Neural cell (in vitro differentiated cells): ENCODE data around the gene SUGCT. TPM values are rescaled to one million over a fixed set of nuclear protein-coding genes. Genes with fewer than 3 reads are reported as not detected.

Experiments
- H2AFZ ChIP-seq: fragments of 200-600, 300-800 bp; sonication (generic), shearing (Covaris generic); 2 replicates; pipeline ENCODE4 v1.6.0; 2014; ENCODE audit warnings: low read depth, mild to moderate bottlenecking, antibody characterized with exemption, low read length, moderate library complexity
- H3F3A ChIP-seq: fragments of 200-600 bp; shearing (Covaris generic); 2 replicates; pipeline ENCODE4 v1.6.1; 2016; ENCODE audit warnings: mild to moderate bottlenecking, moderate library complexity, mixed read lengths, antibody characterized with exemption, low read length; ENCODE audit not compliant: insufficient read depth, poor library complexity, severe bottlenecking
- H3K27ac ChIP-seq: fragments of 200-600, 300-800 bp; sonication (generic), shearing (Covaris generic); 2 replicates; pipeline ENCODE4 v1.5.1; 2014; ENCODE audit warnings: mild to moderate bottlenecking, low read length, moderate library complexity
- H3K27me3 ChIP-seq: fragments of 300-800, 200-600 bp; sonication (generic), shearing (Covaris generic); 2 replicates; pipeline ENCODE4 v1.6.0; 2014; ENCODE audit warnings: mild to moderate bottlenecking, low read depth, low read length, moderate library complexity; ENCODE audit not compliant: insufficient read depth
- H3K36me3 ChIP-seq: fragments of 300-800, 200-600 bp; sonication (generic), shearing (Covaris generic); 2 replicates; pipeline ENCODE4 v1.5.1; 2014; ENCODE audit warnings: mild to moderate bottlenecking, antibody characterized with exemption, low read length, moderate library complexity; ENCODE audit not compliant: insufficient read depth
- H3K4me2 ChIP-seq: fragments of 300-800, 200-600 bp; sonication (generic), shearing (Covaris generic); 2 replicates; pipeline ENCODE4 v1.6.0; 2014; ENCODE audit warnings: mild to moderate bottlenecking, low read length
- H3K4me3 ChIP-seq: fragments of 300-800, 200-600 bp; sonication (generic), shearing (Covaris generic); 2 replicates; pipeline ENCODE4 v1.5.1; 2014; ENCODE audit warnings: mild to moderate bottlenecking, low read length, moderate library complexity
- H3K79me2 ChIP-seq: fragments of 200-600 bp; shearing (Covaris generic); replicated peaks from 2 replicates; pipeline ENCODE4 v1.6.0; 2014; ENCODE audit warnings: mild to moderate bottlenecking, low read length, moderate library complexity; ENCODE audit not compliant: insufficient read depth
- H3K9ac ChIP-seq: fragments of 300-800, 200-600 bp; sonication (generic), shearing (Covaris generic); 2 replicates; pipeline ENCODE4 v1.6.1; 2016; ENCODE audit warnings: mild to moderate bottlenecking, low read length, mixed read lengths
- H3K9me2 ChIP-seq: fragments of 200-600 bp; shearing (Covaris generic); 2 replicates; pipeline ENCODE4 v1.6.1; 2016; ENCODE audit warnings: mild to moderate bottlenecking, low read length, mixed read lengths; ENCODE audit not compliant: insufficient read depth
- H3K9me3 ChIP-seq: fragments of 200-600, 300-800 bp; sonication (generic), shearing (Covaris generic); 2 replicates; pipeline ENCODE4 v1.6.1; 2016; ENCODE audit warnings: mild to moderate bottlenecking, mixed run types, low read length, moderate library complexity, mixed read lengths
- H4K20me1 ChIP-seq: fragments of 200-600 bp; shearing (Covaris generic); 2 replicates; pipeline ENCODE4 v1.6.1; 2016; ENCODE audit warnings: mild to moderate bottlenecking, mixed run types; ENCODE audit not compliant: insufficient read depth
- CTCF ChIP-seq: fragments of 450-650 bp; IDR thresholded peaks from 2 replicates; pipeline ENCODE4 v1.5.1; 2014; ENCODE audit warnings: antibody characterized with exemption, mild to moderate bottlenecking, moderate library complexity; ENCODE audit not compliant: poor library complexity, severe bottlenecking
- EP300 ChIP-seq: fragments of 450-650 bp; conservative IDR thresholded peaks from 2 replicates; pipeline ENCODE4 v1.6.1; 2014; ENCODE audit warnings: antibody characterized with exemption, mild to moderate bottlenecking, moderate library complexity; ENCODE audit not compliant: poor library complexity, severe bottlenecking
- EZH2 ChIP-seq: fragments of 200-600, 300-800 bp; shearing (Covaris generic), sonication (generic); IDR thresholded peaks from 2 replicates; pipeline ENCODE4 v1.6.1; 2014; ENCODE audit warnings: antibody characterized with exemption, low read length, borderline replicate concordance, mild to moderate bottlenecking; ENCODE audit not compliant: insufficient read depth, poor library complexity, severe bottlenecking
- MXI1 ChIP-seq: fragments of 450-650 bp; conservative IDR thresholded peaks from 2 replicates; pipeline ENCODE4 v1.6.1; 2014; ENCODE audit warnings: antibody characterized with exemption, mild to moderate bottlenecking; ENCODE audit not compliant: poor library complexity, severe bottlenecking
- POLR2AphosphoS5 ChIP-seq: IDR thresholded peaks from 2 replicates; pipeline ENCODE4 v1.6.1; 2012
- RAD21 ChIP-seq: fragments of 450-650 bp; conservative IDR thresholded peaks from 2 replicates; pipeline ENCODE4 v1.6.1; 2014; ENCODE audit warnings: antibody characterized with exemption, mild to moderate bottlenecking, moderate library complexity
- REST ChIP-seq: IDR thresholded peaks from 2 replicates; pipeline ENCODE4 v1.6.1; 2012; ENCODE audit warnings: borderline replicate concordance
- SMC3 ChIP-seq: fragments of 450-650 bp; conservative IDR thresholded peaks from 2 replicates; pipeline ENCODE4 v1.6.1; 2014; ENCODE audit warnings: antibody characterized with exemption, mild to moderate bottlenecking, moderate library complexity; ENCODE audit not compliant: poor library complexity
- TAF1 ChIP-seq: IDR thresholded peaks from 2 replicates; pipeline ENCODE4 v1.6.1; 2012; ENCODE audit warnings: low read depth
- polyA plus RNA-seq: library from polyadenylated mRNA; depleted of rRNA; stranded (reverse); fragments of >200 nt; gene quantifications from 2 replicates; pipeline ENCODE4 v1.2.3, GENCODE V29; 2014

Gene SUGCT
- polyA plus RNA-seq, 1 donor from 2014 or later, result not detected

GRCh38 chr7:40885503-40885902 is 750.7 kb downstream of the SUGCT start:
- H4K20me1 ChIP-seq, result no peaks in the 10 kb centered on the region
- no peaks in the 10 kb centered on the region for H3K9me2 ChIP-seq
- no peaks in the 10 kb centered on the region for H3K9me3 ChIP-seq
- no peaks in the 10 kb centered on the region for H3K79me2 ChIP-seq
- H3K27me3 ChIP-seq, result no peaks in the 10 kb centered on the region
- TF ChIP-seq EP300 (no peak), POLR2AphosphoS5 (no peak), MXI1 (no peak), RAD21 (no peak), CTCF (no peak), TAF1 (no peak), EZH2 (no peak), SMC3 (no peak), REST (no peak)
- no peak overlapping the region for H2AFZ ChIP-seq
- H3F3A ChIP-seq, result no peaks in the 10 kb centered on the region
- no peak overlapping the region for H3K4me3 ChIP-seq
- no peak overlapping the region for H3K9ac ChIP-seq
- no peak overlapping the region for H3K27ac ChIP-seq
- H3K4me2 ChIP-seq, result no peak overlapping the region
- no peaks in the 10 kb centered on the region for H3K36me3 ChIP-seq

- H3K79me2 ChIP-seq, result no peaks in the 10 kb centered on the region
- H3F3A ChIP-seq, result no peaks in the 10 kb centered on the region
- H2AFZ ChIP-seq, result no peak overlapping the region
- no peaks in the 10 kb centered on the region for H3K36me3 ChIP-seq
- H3K4me2 ChIP-seq, result no peak overlapping the region
- no peaks in the 10 kb centered on the region for H3K27me3 ChIP-seq
- no peaks in the 10 kb centered on the region for H3K9me2 ChIP-seq
- TF ChIP-seq SMC3 (no peak), TAF1 (no peak), POLR2AphosphoS5 (no peak)
- H3K27ac ChIP-seq, result no peak overlapping the region
- no peaks in the 10 kb centered on the region for H4K20me1 ChIP-seq
- no peak overlapping the region for H3K9ac ChIP-seq
- no peaks in the 10 kb centered on the region for H3K9me3 ChIP-seq
- no peak overlapping the region for H3K4me3 ChIP-seq
Measured at GRCh38 chr7:40887099-40887498, 752.3 kb downstream of the SUGCT start.

GRCh38 chr7:40888499-40888898 is 753.7 kb downstream of the SUGCT start:
- H3K9me2 ChIP-seq, result no peaks in the 10 kb centered on the region
- no peaks in the 10 kb centered on the region for H3K36me3 ChIP-seq
- no peak for TF ChIP-seq EP300
- H3K9ac ChIP-seq, result no peak overlapping the region
- H3K9me3 ChIP-seq, result no peaks in the 10 kb centered on the region
- no peak overlapping the region for H2AFZ ChIP-seq
- H3K27ac ChIP-seq, result no peak overlapping the region
- no peaks in the 10 kb centered on the region for H3K27me3 ChIP-seq
- H3K79me2 ChIP-seq, result no peaks in the 10 kb centered on the region
- H3F3A ChIP-seq, result no peaks in the 10 kb centered on the region
- no peak overlapping the region for H3K4me2 ChIP-seq
- no peak overlapping the region for H3K4me3 ChIP-seq
- H4K20me1 ChIP-seq, result no peaks in the 10 kb centered on the region
